ENCODE data around the gene DGKQ. TPM values are rescaled to one million over a fixed set of nuclear protein-coding genes. Genes with fewer than 3 reads are reported as not detected.

The DGKQ gene
- total and polyA plus RNA-seq, 2 donors (not counting 3 experiments of a cell fraction or from before 2014, with no cell fraction given), result 15.8 to 20.2 TPM

- Histone ChIP-seq H2AFZ (ENCODE audit: low read depth, low read length) (no peak overlapping the region), H3K79me2 (ENCODE audit: control insufficient read depth, insufficient read depth, low read length) (no peaks in the 10 kb centered on the region), H3K4me3 (replicated peaks in 1 of 3; ENCODE audit: insufficient read depth in 1 of 3, low read depth in 1 of 3, low read length in 3 of 3) (no peak overlapping the region), H4K20me1 (replicated peaks; ENCODE audit: control insufficient read depth, extremely low read depth, insufficient read depth, low read length) (no peaks in the 10 kb centered on the region), H3K27ac (ENCODE audit: insufficient read depth, low read depth, low read length) (no peak overlapping the region), H3K9ac (replicated peaks; ENCODE audit: extremely low read depth, insufficient read depth, low read length) (no peak overlapping the region), H3K4me2 (ENCODE audit: insufficient read depth, low read length) (no peak overlapping the region), H3K27me3 (ENCODE audit: control insufficient read depth in 2 of 2, insufficient read depth in 2 of 2, low read length in 2 of 2) (no peaks in the 10 kb centered on the region), H3K36me3 (ENCODE audit: control insufficient read depth in 2 of 2, extremely low read depth in 1 of 2, insufficient read depth in 2 of 2, low read length in 2 of 2) (peaks cover 0 to 9% of the 10 kb centered on the region in 2 experiments), H3K9me3 (replicated peaks; ENCODE audit: control insufficient read depth, insufficient read depth, low read length) (no peaks in the 10 kb centered on the region), H3K9me1 (replicated peaks; ENCODE audit: control insufficient read depth, extremely low read depth, insufficient read depth, low read length) (no peaks in the 10 kb centered on the region), H3K4me1 (ENCODE audit: control insufficient read depth, extremely low read depth, insufficient read depth, low read length) (peaks cover 11% of the 10 kb centered on the region)
- no peak for TF ChIP-seq MYC (IDR thresholded peaks at IDR 0.05; ENCODE audit: low read depth, low read length)
- no peak for TF ChIP-seq GATA2 (IDR thresholded peaks at IDR 0.05; ENCODE audit: insufficient read depth, insufficient read length, low read depth, low read length)
- TF ChIP-seq POLR2AphosphoS5 (IDR thresholded peaks at IDR 0.05; ENCODE audit: insufficient read depth, low read depth, low read length), result no peak
- no peak for TF ChIP-seq MAX (IDR thresholded peaks at IDR 0.05; ENCODE audit: insufficient read depth, insufficient read length)
- TF ChIP-seq JUN (IDR thresholded peaks at IDR 0.05; ENCODE audit: borderline replicate concordance, insufficient read depth, insufficient read length, low read depth), result no peak
- TF ChIP-seq EZH2 (IDR thresholded peaks at IDR 0.05; ENCODE audit: borderline replicate concordance, low read depth, low read length, severe bottlenecking), result no peak
- TF ChIP-seq POLR2A (IDR thresholded peaks at IDR 0.05; ENCODE audit: low read depth, low read length), result no peak
- TF ChIP-seq FOS (IDR thresholded peaks at IDR 0.05; ENCODE audit: borderline replicate concordance, insufficient read depth, low read length), result no peak
- no peak for TF ChIP-seq CTCF (IDR thresholded peaks at IDR 0.05; ENCODE audit: extremely low read depth in 1 of 2, insufficient read depth in 1 of 2, low read depth in 1 of 2, low read length in 2 of 2)
- CTCF ChIA-PET, result no interaction called here
- no TSS peak for BruUV-seq (replicated peaks)
- intact Hi-C loops (cut with micrococcal nuclease) (no loop called here), dilution Hi-C loops (cut with MboI; ENCODE audit: extremely low pct_ligation_motif_present, low sequenced_read_pairs) (no loop called here)
- POLR2A ChIA-PET, result no interaction called here
- FAIRE-seq (no peak), DNase-seq (ENCODE audit: low read depth, low spot score) (no peak)
These were observed 2.4 kb downstream of the DGKQ start for GRCh38 chr4:970854-971520.

Data from endothelial cell of umbilical vein (primary cell).